Measurements from ENCODE around the gene CADM1.

Gene CADM1

GRCh38 chr11:115249061-115249578 is 255.1 kb downstream of the CADM1 start:
- peaks cover 50% of the 10 kb centered on the region for H3K4me1 Mint-ChIP-seq
- H3K36me3 Mint-ChIP-seq (ENCODE audit: low read depth) = no peaks in the 10 kb centered on the region
- no peaks in the 10 kb centered on the region for H3K9me3 Mint-ChIP-seq
- no peak overlapping the region for H3K27ac Mint-ChIP-seq
- no peaks in the 10 kb centered on the region for H3K27me3 Mint-ChIP-seq (ENCODE audit: low read depth)
- no peak overlapping the region for H3K4me3 Mint-ChIP-seq
- no peak for TF ChIP-seq CTCF (IDR thresholded peaks at IDR 0.05; ENCODE audit: unreplicated experiment in 3 of 3)

- H3K27ac Mint-ChIP-seq = peak overlapping the region in 2 of 3 experiments; percentile 24 to 69
- H3K4me1 Mint-ChIP-seq = peaks cover 49% of the 10 kb centered on the region
- H3K27me3 Mint-ChIP-seq (ENCODE audit: low read depth) = no peaks in the 10 kb centered on the region
- H3K36me3 Mint-ChIP-seq (ENCODE audit: low read depth) = no peaks in the 10 kb centered on the region
- no peak for TF ChIP-seq CTCF (IDR thresholded peaks at IDR 0.05; ENCODE audit: unreplicated experiment in 3 of 3)
- H3K9me3 Mint-ChIP-seq = no peaks in the 10 kb centered on the region
- H3K4me3 Mint-ChIP-seq = no peak overlapping the region
These were observed 256.3 kb downstream of the CADM1 start for GRCh38 chr11:115247953-115248352.

- TF ChIP-seq CTCF (IDR thresholded peaks at IDR 0.05; ENCODE audit: unreplicated experiment in 3 of 3) = no peak
- no peaks in the 10 kb centered on the region for H3K36me3 Mint-ChIP-seq (ENCODE audit: low read depth)
- H3K27me3 Mint-ChIP-seq (ENCODE audit: low read depth) = no peaks in the 10 kb centered on the region
- peak overlapping the region in 2 of 3 experiments; percentile 24 to 69 for H3K27ac Mint-ChIP-seq
- H3K4me1 Mint-ChIP-seq = peaks cover 47% of the 10 kb centered on the region
- no peaks in the 10 kb centered on the region for H3K9me3 Mint-ChIP-seq
- no peak overlapping the region for H3K4me3 Mint-ChIP-seq
These were observed 256.9 kb downstream of the CADM1 start for GRCh38 chr11:115247361-115247760.

GRCh38 chr11:115244758-115245157 is 259.5 kb downstream of the CADM1 start:
- H3K4me3 Mint-ChIP-seq = no peak overlapping the region
- no peaks in the 10 kb centered on the region for H3K9me3 Mint-ChIP-seq
- H3K4me1 Mint-ChIP-seq = peaks cover 45% of the 10 kb centered on the region
- peak overlapping the region; percentile 43 to 81 (median 81) for H3K27ac Mint-ChIP-seq
- no peaks in the 10 kb centered on the region for H3K27me3 Mint-ChIP-seq (ENCODE audit: low read depth)
- H3K36me3 Mint-ChIP-seq (ENCODE audit: low read depth) = peaks cover 15% of the 10 kb centered on the region
- TF ChIP-seq CTCF (IDR thresholded peaks at IDR 0.05; ENCODE audit: unreplicated experiment in 3 of 3) = no peak

- peaks cover 50% of the 10 kb centered on the region for H3K4me1 Mint-ChIP-seq
- no peak for TF ChIP-seq CTCF (IDR thresholded peaks at IDR 0.05; ENCODE audit: unreplicated experiment in 3 of 3)
- H3K27ac Mint-ChIP-seq = peak overlapping the region; percentile 43 to 81 (median 81)
- H3K27me3 Mint-ChIP-seq (ENCODE audit: low read depth) = no peaks in the 10 kb centered on the region
- no peaks in the 10 kb centered on the region for H3K9me3 Mint-ChIP-seq
- H3K36me3 Mint-ChIP-seq (ENCODE audit: low read depth) = peaks cover 18% of the 10 kb centered on the region
- no peak overlapping the region for H3K4me3 Mint-ChIP-seq
These were observed 259.9 kb downstream of the CADM1 start for GRCh38 chr11:115244296-115244695.

GRCh38 chr11:115242982-115243381 is 261.2 kb downstream of the CADM1 start:
- Mint-ChIP-seq H3K4me3 (no peak overlapping the region), H3K4me1 (peaks cover 55% of the 10 kb centered on the region), H3K9me3 (no peaks in the 10 kb centered on the region), H3K27me3 (ENCODE audit: low read depth) (no peaks in the 10 kb centered on the region), H3K36me3 (ENCODE audit: low read depth) (peaks cover 27% of the 10 kb centered on the region), H3K27ac (peak overlapping the region in 1 of 3 experiments; percentile 32)
- TF ChIP-seq CTCF (IDR thresholded peaks at IDR 0.05; ENCODE audit: unreplicated experiment in 3 of 3) = no peak

Data from nephron (organoid).